ENCODE measurements around the gene CLDN19. TPM values are rescaled to one million over a fixed set of nuclear protein-coding genes. Genes with fewer than 3 reads are reported as not detected.

CLDN19 gene
- polyA plus RNA-seq, 2 of the 4 experiments (the other 2 are of a cell fraction) = 0.03 TPM; not detected in 1

DNA sequence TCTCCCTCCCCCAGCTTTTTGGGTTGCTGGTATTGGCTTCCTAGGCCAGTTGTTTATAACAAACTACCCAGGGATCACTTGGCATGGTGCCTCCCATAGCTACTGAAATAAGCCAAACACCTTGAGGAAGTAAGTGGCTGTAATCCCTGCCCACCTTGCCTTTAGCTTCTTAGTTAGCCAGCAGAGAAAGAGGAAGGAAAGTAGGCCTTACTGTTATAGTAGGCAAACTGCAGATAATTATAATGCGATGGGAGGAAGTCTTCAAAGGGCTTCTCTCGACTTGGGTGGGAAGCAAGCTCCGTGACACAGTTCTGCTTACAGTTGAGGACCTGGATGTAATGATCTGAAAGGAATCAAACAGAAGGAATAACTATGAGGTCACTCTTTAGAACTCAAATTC, 18.6 kb upstream of the CLDN19 start:
- CTCF ChIA-PET = interaction anchor here (1.2 to 5.2 kb wide), 3 partner anchors 11 to 26 kb away, joined by 3 to 21 read pairs (median 3); no protein-coding TSS in a partner anchor
- WGBS (ENCODE audit: missing lambda C conversion rate) = 90% methylated on average over 3 of the region's 3 CpGs
- no peaks in the 10 kb centered on the region for H3K9me3 ChIP-seq
- POLR2A ChIA-PET = no interaction called here
- TF ChIP-seq JUN (IDR thresholded peaks at IDR 0.05) (no peak), RCOR1 (IDR thresholded peaks at IDR 0.05; ENCODE audit: low read depth, low read length) (no peak), RFX5 (IDR thresholded peaks at IDR 0.05) (no peak), BCL3 (IDR thresholded peaks at IDR 0.05) (no peak), ZFP36 (IDR thresholded peaks at IDR 0.05; ENCODE audit: borderline replicate concordance, partially characterized antibody) (no peak), NR3C1 (IDR thresholded peaks at IDR 0.05) (no peak), HOXB13 (CRISPR knock-in tag; IDR thresholded peaks at IDR 0.05; ENCODE audit: low read depth) (no peak), CBX8 (IDR thresholded peaks at IDR 0.05) (no peak), CHD2 (IDR thresholded peaks at IDR 0.05; ENCODE audit: low read length, partially characterized antibody) (no peak), FOSB (CRISPR knock-in tag; IDR thresholded peaks at IDR 0.05) (no peak), NPAS2 (CRISPR knock-in tag; IDR thresholded peaks at IDR 0.05; ENCODE audit: borderline replicate concordance) (no peak), ZSCAN20 (CRISPR knock-in tag; IDR thresholded peaks at IDR 0.05) (no peak), HMGXB4 (CRISPR knock-in tag; IDR thresholded peaks at IDR 0.05; ENCODE audit: borderline replicate concordance) (no peak), TP53 (CRISPR knock-in tag; IDR thresholded peaks at IDR 0.05) (no peak), HOXA7 (CRISPR knock-in tag; IDR thresholded peaks at IDR 0.05) (no peak), BHLHE40 (IDR thresholded peaks at IDR 0.05; ENCODE audit: low read depth, low read length) (no peak), REST (IDR thresholded peaks at IDR 0.05) (no peak)
- no peaks in the 10 kb centered on the region for H3K4me1 ChIP-seq
- no peak for DNase-seq (ENCODE audit: low read depth in 1 of 2, low spot score in 1 of 2)
- no peak overlapping the region for H3K4me3 ChIP-seq
- no peak for FAIRE-seq
- no peak overlapping the region for H3K27ac ChIP-seq
- H3K4me2 ChIP-seq = no peak overlapping the region
- no peak for ATAC-seq

GRCh38 chr1:42757892-42758275, 17.8 kb upstream of the CLDN19 start:
- H3K9me3 ChIP-seq = no peaks in the 10 kb centered on the region
- DNase-seq (ENCODE audit: low read depth in 1 of 2, low spot score in 1 of 2) = no peak
- H3K4me2 ChIP-seq = no peak overlapping the region
- ChIA-PET POLR2A (interaction anchor here (1.4 kb wide), 1 partner anchor 9 kb away, joined by 4 read pairs; the partner anchor contains the start of genes C1orf50 and P3H1), CTCF (interaction anchor here (0.5 to 5.2 kb wide), 9 partner anchors 9 to 584 kb away, joined by 3 to 21 read pairs (median 3); partner anchors contain the start of genes C1orf50 and P3H1)
- no peak for ATAC-seq
- no peak for FAIRE-seq
- no peak overlapping the region for H3K27ac ChIP-seq
- H3K4me3 ChIP-seq = no peak overlapping the region
- no peaks in the 10 kb centered on the region for H3K4me1 ChIP-seq
- TF ChIP-seq CHD2 (IDR thresholded peaks at IDR 0.05; ENCODE audit: low read length, partially characterized antibody) (no peak), TFCP2L1 (CRISPR knock-in tag; IDR thresholded peaks at IDR 0.05) (no peak), RARB (CRISPR knock-in tag; IDR thresholded peaks at IDR 0.05) (no peak), TP53 (CRISPR knock-in tag; IDR thresholded peaks at IDR 0.05) (no peak), MYC (IDR thresholded peaks at IDR 0.05; ENCODE audit: borderline replicate concordance, low read length) (no peak), EHMT2 (IDR thresholded peaks at IDR 0.05; ENCODE audit: low read depth) (no peak), KDM1A (IDR thresholded peaks at IDR 0.05; ENCODE audit: low read depth) (no peak), MAZ (IDR thresholded peaks at IDR 0.05; ENCODE audit: borderline replicate concordance, low read depth, low read length) (no peak), POLR2AphosphoS2 (conservative IDR thresholded peaks at IDR 0.05; ENCODE audit: low read length) (no peak), ZFP36 (IDR thresholded peaks at IDR 0.05; ENCODE audit: borderline replicate concordance, partially characterized antibody) (no peak), POLR2A (IDR thresholded peaks at IDR 0.05; ENCODE audit: low read length) (no peak), BHLHE40 (IDR thresholded peaks at IDR 0.05; ENCODE audit: low read depth, low read length) (no peak), RAD21 (conservative IDR thresholded peaks at IDR 0.05 in 1 of 2, IDR thresholded peaks at IDR 0.05 in 1 of 2) (no peak), HOXB5 (CRISPR knock-in tag; IDR thresholded peaks at IDR 0.05) (no peak), HOXA7 (CRISPR knock-in tag; IDR thresholded peaks at IDR 0.05) (no peak), ZSCAN20 (CRISPR knock-in tag; IDR thresholded peaks at IDR 0.05) (no peak), EHF (CRISPR knock-in tag; IDR thresholded peaks at IDR 0.05) (no peak)
- TF ChIP-seq, protein P1, sequence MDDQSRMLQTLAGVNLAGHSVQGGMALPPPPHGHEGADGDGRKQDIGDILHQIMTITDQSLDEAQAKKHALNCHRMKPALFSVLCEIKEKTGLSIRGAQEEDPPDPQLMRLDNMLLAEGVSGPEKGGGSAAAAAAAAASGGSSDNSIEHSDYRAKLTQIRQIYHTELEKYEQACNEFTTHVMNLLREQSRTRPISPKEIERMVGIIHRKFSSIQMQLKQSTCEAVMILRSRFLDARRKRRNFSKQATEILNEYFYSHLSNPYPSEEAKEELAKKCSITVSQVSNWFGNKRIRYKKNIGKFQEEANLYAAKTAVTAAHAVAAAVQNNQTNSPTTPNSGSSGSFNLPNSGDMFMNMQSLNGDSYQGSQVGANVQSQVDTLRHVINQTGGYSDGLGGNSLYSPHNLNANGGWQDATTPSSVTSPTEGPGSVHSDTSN (IDR thresholded peaks at IDR 0.05) = no peak
- TF ChIP-seq, protein P2, sequence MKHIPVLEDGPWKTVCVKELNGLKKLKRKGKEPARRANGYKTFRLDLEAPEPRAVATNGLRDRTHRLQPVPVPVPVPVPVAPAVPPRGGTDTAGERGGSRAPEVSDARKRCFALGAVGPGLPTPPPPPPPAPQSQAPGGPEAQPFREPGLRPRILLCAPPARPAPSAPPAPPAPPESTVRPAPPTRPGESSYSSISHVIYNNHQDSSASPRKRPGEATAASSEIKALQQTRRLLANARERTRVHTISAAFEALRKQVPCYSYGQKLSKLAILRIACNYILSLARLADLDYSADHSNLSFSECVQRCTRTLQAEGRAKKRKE (CRISPR knock-in tag; IDR thresholded peaks at IDR 0.05; ENCODE audit: low read depth) = no peak

Data from A549 (cell line).